HepG2 (cell line): ENCODE measurements around the gene RBP3. TPM values are rescaled to one million over a fixed set of nuclear protein-coding genes. Genes with fewer than 3 reads are reported as not detected.

Experiments used
- ATAC-seq: fragments of 200-7000 bp; cut with Tn5 transposase; 3 replicates; pipeline ENCODE4 v1.9.1; 2020; ENCODE audit warnings: mild to moderate bottlenecking, moderate library complexity
- BruUV-seq: library from RNA; stranded (reverse); fragments of 400-500 nt; replicated peaks from 2 replicates; lab custom pipeline; 2021; lab: Mats Ljungman, UMichigan
- CTCF ChIA-PET: fragments of 300-600 bp; formaldehyde crosslinking; extraction: SDS; loops from one replicate; lab custom pipeline; 2021; ENCODE audit warnings: low total read pairs, inconsistent platforms, low intra/inter-chr PET ratio; lab: Yijun Ruan, JAX
- POLR2A ChIA-PET: fragments of 350-600 bp; sonication (Branson Sonifier 250); formaldehyde crosslinking; loops from one replicate; lab custom pipeline; 2020; ENCODE audit warnings: antibody characterized with exemption, inconsistent platforms; lab: Yijun Ruan, JAX
- DNase-seq: peaks from one replicate; pipeline ENCODE4 v3.0.0-alpha.2; 2015; ENCODE audit warnings: low spot score
- FAIRE-seq: peaks from 3 replicates; lab custom pipeline; 2011; peaks lifted over from hg19 to GRCh38; lab: Jason Lieb, UNC
- H2AFZ ChIP-seq: one replicate; pipeline ENCODE4 v1.6.1; 2011; ENCODE audit warnings: low read length, inconsistent platforms
- H3K27ac ChIP-seq: fragments of 300-600 bp; 3 replicates; pipeline ENCODE4 v1.8.0; 2011; ENCODE audit warnings: mixed run types, mild to moderate bottlenecking, mixed read lengths, low read length, inconsistent platforms; ENCODE audit not compliant: insufficient read depth; ENCODE audit errors: extremely low read length
- H3K27me3 ChIP-seq, 2 experiments: fragments of 200-600 bp in 1 of 2; 2 replicates in 1 of 2; 3 replicates in 1 of 2; pipeline versions ENCODE4 v1.6.0 to v1.8.0; 2011; ENCODE audit warnings: low read length in 2 of 2, mild to moderate bottlenecking in 2 of 2, moderate library complexity in 2 of 2, inconsistent platforms in 1 of 2; ENCODE audit not compliant: insufficient read depth in 2 of 2, control insufficient read depth in 1 of 2
- H3K36me3 ChIP-seq, 2 experiments: fragments of 200-600 bp in 1 of 2; replicated peaks in 1 of 2; 2 replicates in 1 of 2; 3 replicates in 1 of 2; pipeline versions ENCODE4 v1.5.1 to v1.8.0; 2011; ENCODE audit warnings: low read length in 2 of 2, inconsistent platforms in 1 of 2; ENCODE audit not compliant: insufficient read depth in 2 of 2, control insufficient read depth in 1 of 2
- H3K4me1 ChIP-seq: 2 replicates; pipeline ENCODE4 v1.5.1; 2012; ENCODE audit warnings: low read length, inconsistent platforms; ENCODE audit not compliant: insufficient read depth
- H3K4me2 ChIP-seq: 2 replicates; pipeline ENCODE4 v1.6.0; 2011; ENCODE audit warnings: low read depth, low read length, inconsistent platforms
- H3K4me3 ChIP-seq, 3 experiments: fragments of 200-600 bp in 1 of 3; sonication (generic), shearing (Covaris generic) in 1 of 3; replicated peaks in 1 of 3; 2 replicates each; pipeline ENCODE4 v1.5.1; 2011 to 2016; ENCODE audit warnings: low read length in 3 of 3, inconsistent platforms in 2 of 3, low read depth in 2 of 3, mild to moderate bottlenecking in 2 of 3, control low read depth in 1 of 3, mixed read lengths in 1 of 3; ENCODE audit not compliant: insufficient read depth in 1 of 3
- H3K79me2 ChIP-seq: one replicate; pipeline ENCODE4 v1.6.1; 2011; ENCODE audit warnings: low read length, inconsistent platforms; ENCODE audit not compliant: insufficient read depth
- H3K9ac ChIP-seq: 2 replicates; pipeline ENCODE4 v1.6.0; 2011; ENCODE audit warnings: mild to moderate bottlenecking, low read depth, low read length, inconsistent platforms; ENCODE audit not compliant: insufficient read depth
- H3K9me3 ChIP-seq: 2 replicates; pipeline ENCODE4 v1.5.1; 2012; ENCODE audit warnings: mild to moderate bottlenecking, low read length
- H4K20me1 ChIP-seq: 2 replicates; pipeline ENCODE4 v1.6.0; 2011; ENCODE audit warnings: inconsistent platforms, mild to moderate bottlenecking, low read length, moderate library complexity; ENCODE audit not compliant: insufficient read depth
- CENPBD1 ChIP-seq: sonication (generic); formaldehyde crosslinking; IDR thresholded peaks from 2 replicates; pipeline ENCODE4 v1.8.0; 2022; ENCODE audit warnings: missing genetic modification reagents, low read depth, mild to moderate bottlenecking, borderline replicate concordance
- DDIT3 ChIP-seq: sonication (generic); formaldehyde crosslinking; IDR thresholded peaks from 2 replicates; pipeline ENCODE4 v1.4.0; 2020; ENCODE audit warnings: mild to moderate bottlenecking, missing genetic modification reagents
- PATZ1 ChIP-seq: sonication (generic); formaldehyde crosslinking; IDR thresholded peaks from 2 replicates; pipeline ENCODE4 v1.4.0; 2020; ENCODE audit warnings: missing genetic modification reagents
- PAWR ChIP-seq: sonication (generic); formaldehyde crosslinking; IDR thresholded peaks from 2 replicates; pipeline ENCODE4 v1.4.0; 2020; ENCODE audit warnings: missing genetic modification reagents, mild to moderate bottlenecking, borderline replicate concordance
- PLRG1 ChIP-seq: fragments of 450-650 bp; conservative IDR thresholded peaks from 2 replicates; pipeline ENCODE4 v1.6.1; 2016
- RBM39 ChIP-seq: fragments of 200-400 bp; formaldehyde crosslinking; IDR thresholded peaks from one replicate; pipeline ENCODE4 v1.6.1; 2018; ENCODE audit warnings: antibody characterized with exemption, mild to moderate bottlenecking, low read depth, low read length; ENCODE audit not compliant: poor library complexity, severe bottlenecking
- ZNF431 ChIP-seq: sonication (generic); formaldehyde crosslinking; IDR thresholded peaks from 2 replicates; pipeline ENCODE4 v1.9.0; 2022; ENCODE audit warnings: missing genetic modification reagents, low read depth, mild to moderate bottlenecking, borderline replicate concordance
- ZNF619 ChIP-seq: sonication (generic); formaldehyde crosslinking; IDR thresholded peaks from 2 replicates; pipeline ENCODE4 v1.4.0; 2020; ENCODE audit warnings: mild to moderate bottlenecking, missing genetic modification reagents
- ZNF775 ChIP-seq: sonication (generic); formaldehyde crosslinking; IDR thresholded peaks from 2 replicates; pipeline ENCODE4 v1.4.0; 2020; ENCODE audit warnings: missing genetic modification reagents, mild to moderate bottlenecking, moderate library complexity, borderline replicate concordance
- ZNF784 ChIP-seq: sonication (generic); formaldehyde crosslinking; IDR thresholded peaks from 2 replicates; pipeline ENCODE4 v1.5.1; 2020; ENCODE audit warnings: missing genetic modification reagents, mild to moderate bottlenecking, borderline replicate concordance
- WGBS: methylation state at CpG from one replicate; pipeline ENCODE4 v1.1.6; 2017; ENCODE audit warnings: low lambda C conversion rate; 5-methylcytosine and 5-hydroxymethylcytosine counted together
- in situ Hi-C: cut with HindIII; loops from 2 replicates; pipeline ENCODE4 v1.10.0; 2017; ENCODE audit warnings: low pct_unique_long_range_greater_than_20kb; ENCODE audit not compliant: extremely low pct_ligation_motif_present
- intact Hi-C: fragments of 100-400 bp; cut with micrococcal nuclease; formaldehyde crosslinking; loops from one replicate; pipeline ENCODE4 v1.10.0; 2022; ENCODE audit not compliant: unreplicated experiment
- polyA plus RNA-seq, 8 experiments: library from polyadenylated mRNA; depleted of rRNA in 3 of 8; stranded (reverse) in 7 of 8; unstranded in 1 of 8; fragments of >200 nt; fragmentation: Illumina TruSeq in 4 of 8; extraction: Trizol in 4 of 8; gene quantifications; 2 replicates each; pipeline versions ENCODE4 v1.2.1 to v1.2.3, GENCODE V29; 2011 to 2016; ENCODE audit warnings: low read depth in 4 of 8, missing spikeins in 1 of 8, mixed read lengths in 1 of 8; ENCODE audit not compliant: insufficient read depth in 1 of 8
- total RNA-seq, 5 experiments: library from RNA; depleted of rRNA; stranded (reverse); fragments of >200 nt; fragmentation: Illumina TruSeq; extraction: Trizol; gene quantifications; 2 replicates each; pipeline ENCODE4 v1.2.3, GENCODE V29; 2016; ENCODE audit warnings: low read depth in 1 of 5

RBP3 gene
- total and polyA plus RNA-seq, 2 of the 13 experiments (the other 11 are each of a cell fraction or from before 2014, with no cell fraction given) = not detected

- DNase-seq (no peak), FAIRE-seq (no peak)
- CTCF ChIA-PET = no interaction called here
Measured at GRCh38 chr10:47351899-47352815, 4.0 kb downstream of the RBP3 start.

More at GRCh38 chr10:47351899-47352815, 4.0 kb downstream of the RBP3 start:
- Histone ChIP-seq H3K79me2 (no peaks in the 10 kb centered on the region), H3K4me1 (no peaks in the 10 kb centered on the region), H3K9me3 (no peaks in the 10 kb centered on the region), H4K20me1 (no peaks in the 10 kb centered on the region), H2AFZ (no peak overlapping the region), H3K4me2 (no peak overlapping the region), H3K4me3 (no peak overlapping the region), H3K36me3 (no peaks in the 10 kb centered on the region), H3K27ac (no peak overlapping the region), H3K9ac (no peak overlapping the region), H3K27me3 (peaks cover 8 to 20% of the 10 kb centered on the region in 2 experiments; a peak in 3 of 5 replicates)
- TF ChIP-seq PATZ1 (CRISPR knock-in tag) = no peak
- no peak for TF ChIP-seq DDIT3
- no peak for TF ChIP-seq ZNF775
- no peak for TF ChIP-seq PAWR (CRISPR knock-in tag)
- TF ChIP-seq ZNF619 = no peak
- no peak for TF ChIP-seq CENPBD1 (CRISPR knock-in tag)
- no peak for TF ChIP-seq RBM39
- TF ChIP-seq ZNF431 (CRISPR knock-in tag) = no peak
- no peak for TF ChIP-seq ZNF784 (CRISPR knock-in tag)
- no peak for TF ChIP-seq PLRG1
- 11% methylated on average over 12 of the region's 14 CpGs for WGBS
- BruUV-seq = no TSS peak
- POLR2A ChIA-PET = no interaction called here
- in situ Hi-C loops = no loop called here
- no peak for ATAC-seq
- intact Hi-C loops = no loop called here
